Pancreas (tissue), 10 donors: Measurements from ENCODE around the gene TNFSF13. TPM values are rescaled to one million over a fixed set of nuclear protein-coding genes. Genes with fewer than 3 reads are reported as not detected.

Experiments used
- ATAC-seq, 4 donors: fragments of 200-7000 bp; cut with Tn5 transposase; one replicate each; pipeline versions ENCODE4 v1.8.0 to v1.9.1; 2020; ENCODE audit warnings: mild to moderate bottlenecking in 4 of 4, moderate library complexity in 4 of 4
- DNase-seq, 6 donors: peaks; one replicate each; pipeline ENCODE4 v3.0.0-alpha.2; 2020
- FAIRE-seq: peaks from 2 replicates; lab custom pipeline; 2012; peaks lifted over from hg19 to GRCh38; lab: Jason Lieb, UNC
- H3K27ac ChIP-seq, 4 donors: fragments of 200-600 bp; sonication (generic); 1 replicate in 3 of 4; 2 replicates in 1 of 4; pipeline versions ENCODE4 v1.5.0 to v1.8.0; 2020
- H3K27me3 ChIP-seq, 4 donors: fragments of 200-600 bp; one replicate each; pipeline ENCODE4 v1.8.0; 2021
- H3K36me3 ChIP-seq, 3 donors: fragments of 200-600 bp; sonication (generic) in 1 of 3; one replicate each; pipeline versions ENCODE4 v1.5.0 to v1.8.0; 2020 to 2021
- H3K4me1 ChIP-seq, 3 donors: fragments of 200-600 bp; one replicate each; pipeline ENCODE4 v1.8.0; 2021
- H3K4me3 ChIP-seq, 4 donors: fragments of 200-600 bp; sonication (generic) in 2 of 4; one replicate each; pipeline versions ENCODE4 v1.5.0 to v1.8.0; 2020 to 2021
- H3K9me3 ChIP-seq, 4 donors: fragments of 200-600 bp; one replicate each; pipeline ENCODE4 v1.8.0; 2021
- WGBS, 2 donors: extraction: QIAGEN DNeasy Blood & Tissue Kit; methylation state at CpG; one replicate each; pipeline ENCODE4 v1.1.7; 2013; 5-methylcytosine and 5-hydroxymethylcytosine counted together
- intact Hi-C, 3 donors: fragments of 100-400 bp; cut with DNase I; formaldehyde crosslinking; loops; one replicate each; pipeline versions ENCODE4 v1.11.1 to v1.14.2; 2022
- polyA plus RNA-seq, 2 donors: library from polyadenylated mRNA; stranded (reverse); fragments of 200-250 nt; gene quantifications; one replicate each; pipeline ENCODE4 v1.2.3, GENCODE V29; 2013
- total RNA-seq, 6 donors: library from RNA; stranded (reverse); fragmentation: NEBNext Ultra II Directional in 4 of 6; extraction: Animal tissue kit (Norgen Biotek cat#: 25700) in 4 of 6; gene quantifications; one replicate each; pipeline versions ENCODE4 v1.2.1 to v1.2.4, GENCODE V29; 2021 to 2023
- TF ChIP-seq, protein P1 (sequence below), 4 donors: fragments of 200-600 bp; sonication (generic) in 3 of 4; IDR thresholded peaks; one replicate each; pipeline versions ENCODE4 v1.5.0 to v1.8.0; 2021; ENCODE audit warnings: antibody characterized with exemption in 4 of 4
- donor health status: healthy with polysubstance abuse.
- donor health status: DM: no; HTN: no; CAD: no; lungs with moderate emphysema.
- donor health status: DM: no; HTN: no; CAD: no.
- donor health status: control.
- donor health status: control.
- donor health status: Bipolar disorder and iron deficiency.
- donor health status: DM: yes; HTN: yes; CAD: no.
- donor health status: DM: no; HTN: no; CAD: no.
- donor health status: DM: no; HTN: no; CAD: no.
- donor health status: DM: yes; HTN: yes; CAD: no.

The TNFSF13 gene
- total and polyA plus RNA-seq, 8 donors = 10.5 to 31.2 (median 15.9) TPM

DNA sequence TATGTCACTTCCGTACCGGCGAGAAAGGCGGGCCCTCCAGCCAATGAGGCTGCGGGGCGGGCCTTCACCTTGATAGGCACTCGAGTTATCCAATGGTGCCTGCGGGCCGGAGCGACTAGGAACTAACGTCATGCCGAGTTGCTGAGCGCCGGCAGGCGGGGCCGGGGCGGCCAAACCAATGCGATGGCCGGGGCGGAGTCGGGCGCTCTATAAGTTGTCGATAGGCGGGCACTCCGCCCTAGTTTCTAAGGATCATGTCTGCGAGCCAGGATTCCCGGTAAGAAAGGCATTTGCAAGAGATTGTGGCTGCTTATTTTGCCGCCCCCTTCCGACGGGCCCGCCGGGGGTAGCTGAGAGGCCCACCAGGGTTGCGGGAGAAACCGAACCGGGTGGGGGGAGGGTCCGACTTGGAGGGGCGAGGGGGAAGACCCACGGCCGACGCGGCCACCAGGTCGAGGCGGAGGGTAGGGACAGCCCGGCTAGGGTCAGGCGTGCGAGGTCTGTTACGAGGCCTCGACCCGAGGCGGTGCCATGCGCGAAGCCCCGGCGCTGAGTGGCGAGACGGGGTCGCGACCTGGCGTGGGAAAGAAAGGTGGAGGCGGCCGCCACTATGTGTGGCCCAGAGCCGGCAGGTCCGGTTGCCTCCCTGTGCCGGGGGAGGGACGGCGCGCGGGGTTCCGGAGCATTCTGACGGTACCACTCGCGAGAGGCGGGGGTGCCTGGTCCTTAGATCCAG, 14.2 kb downstream of the TNFSF13 start:
- 1% methylated on average over 73 of the region's 73 CpGs for WGBS, 2 donors
- TF ChIP-seq, protein P1, sequence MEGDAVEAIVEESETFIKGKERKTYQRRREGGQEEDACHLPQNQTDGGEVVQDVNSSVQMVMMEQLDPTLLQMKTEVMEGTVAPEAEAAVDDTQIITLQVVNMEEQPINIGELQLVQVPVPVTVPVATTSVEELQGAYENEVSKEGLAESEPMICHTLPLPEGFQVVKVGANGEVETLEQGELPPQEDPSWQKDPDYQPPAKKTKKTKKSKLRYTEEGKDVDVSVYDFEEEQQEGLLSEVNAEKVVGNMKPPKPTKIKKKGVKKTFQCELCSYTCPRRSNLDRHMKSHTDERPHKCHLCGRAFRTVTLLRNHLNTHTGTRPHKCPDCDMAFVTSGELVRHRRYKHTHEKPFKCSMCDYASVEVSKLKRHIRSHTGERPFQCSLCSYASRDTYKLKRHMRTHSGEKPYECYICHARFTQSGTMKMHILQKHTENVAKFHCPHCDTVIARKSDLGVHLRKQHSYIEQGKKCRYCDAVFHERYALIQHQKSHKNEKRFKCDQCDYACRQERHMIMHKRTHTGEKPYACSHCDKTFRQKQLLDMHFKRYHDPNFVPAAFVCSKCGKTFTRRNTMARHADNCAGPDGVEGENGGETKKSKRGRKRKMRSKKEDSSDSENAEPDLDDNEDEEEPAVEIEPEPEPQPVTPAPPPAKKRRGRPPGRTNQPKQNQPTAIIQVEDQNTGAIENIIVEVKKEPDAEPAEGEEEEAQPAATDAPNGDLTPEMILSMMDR (IDR thresholded peaks at IDR 0.05) = no peak
- no peaks in the 10 kb centered on the region for H3K9me3 ChIP-seq
- H3K36me3 ChIP-seq = peaks cover 19 to 48% (median 45%) of the 10 kb centered on the region in 3 donors
- DNase-seq = peak; percentile 98 to 100 (median 100)
- intact Hi-C loops = no loop called here
- peak; percentile 88 to 95 (median 88) for ATAC-seq
- H3K4me3 ChIP-seq = peak overlapping the region; percentile 84 to 99 (median 93)
- H3K27me3 ChIP-seq = no peaks in the 10 kb centered on the region
- peak; percentile 97 for FAIRE-seq
- peak overlapping the region; percentile 82 to 95 (median 92) for H3K27ac ChIP-seq
- peaks cover 7 to 29% (median 10%) of the 10 kb centered on the region in 3 donors for H3K4me1 ChIP-seq

DNA sequence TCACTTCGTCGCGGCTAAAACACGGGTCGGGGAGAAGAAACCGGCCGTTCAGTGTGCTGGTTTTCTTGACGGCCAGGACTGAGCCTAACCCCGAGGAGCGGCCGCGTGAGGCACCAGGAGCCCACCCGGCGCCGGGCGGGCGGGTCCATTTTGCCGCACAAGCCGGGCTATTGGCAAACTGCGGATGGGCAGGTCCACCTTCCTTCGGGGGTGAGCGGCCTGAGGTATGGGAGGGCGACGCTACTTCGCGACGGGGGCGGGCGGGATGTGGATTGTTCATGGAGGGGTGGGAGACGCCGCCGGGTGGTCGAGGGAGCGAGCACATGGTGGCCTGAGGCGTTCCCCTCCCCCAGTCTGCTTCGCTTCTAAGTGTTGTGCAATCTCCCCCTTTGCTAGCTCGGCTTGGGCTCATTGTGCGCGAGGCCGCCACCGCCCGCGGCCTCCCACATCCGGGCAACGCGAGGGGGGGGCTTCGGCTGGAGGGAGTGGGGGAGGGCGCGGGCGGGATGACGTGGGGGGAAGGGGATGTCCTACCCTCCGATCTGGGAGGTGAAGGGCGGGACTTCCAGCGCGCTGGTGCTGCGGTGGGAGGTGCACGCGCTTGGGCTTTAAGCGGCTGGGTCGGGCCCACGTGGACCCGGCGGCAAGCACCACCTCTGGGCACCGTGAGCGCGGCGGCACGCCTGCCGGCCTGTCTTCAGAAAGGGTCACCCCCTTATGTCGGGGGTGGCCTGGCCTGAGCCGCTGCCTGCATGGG, 15.0 kb downstream of the TNFSF13 start:
- 0 to 1% methylated on average over 54 to 71 of the region's 71 CpGs for WGBS, 2 donors
- no peaks in the 10 kb centered on the region for H3K9me3 ChIP-seq
- H3K27me3 ChIP-seq = no peaks in the 10 kb centered on the region
- peak overlapping the region; percentile 84 to 99 (median 93) for H3K4me3 ChIP-seq
- peaks cover 23 to 54% (median 50%) of the 10 kb centered on the region in 3 donors for H3K36me3 ChIP-seq
- peaks cover 7 to 30% (median 10%) of the 10 kb centered on the region in 3 donors for H3K4me1 ChIP-seq
- peak overlapping the region; percentile 82 to 95 (median 92) for H3K27ac ChIP-seq
- TF ChIP-seq, protein P1 (IDR thresholded peaks at IDR 0.05) = no peak
- ATAC-seq (peak; percentile 64 to 74 (median 68)), FAIRE-seq (no peak), DNase-seq (peak; percentile 85 to 94 (median 87))
- intact Hi-C loops = no loop called here

DNA sequence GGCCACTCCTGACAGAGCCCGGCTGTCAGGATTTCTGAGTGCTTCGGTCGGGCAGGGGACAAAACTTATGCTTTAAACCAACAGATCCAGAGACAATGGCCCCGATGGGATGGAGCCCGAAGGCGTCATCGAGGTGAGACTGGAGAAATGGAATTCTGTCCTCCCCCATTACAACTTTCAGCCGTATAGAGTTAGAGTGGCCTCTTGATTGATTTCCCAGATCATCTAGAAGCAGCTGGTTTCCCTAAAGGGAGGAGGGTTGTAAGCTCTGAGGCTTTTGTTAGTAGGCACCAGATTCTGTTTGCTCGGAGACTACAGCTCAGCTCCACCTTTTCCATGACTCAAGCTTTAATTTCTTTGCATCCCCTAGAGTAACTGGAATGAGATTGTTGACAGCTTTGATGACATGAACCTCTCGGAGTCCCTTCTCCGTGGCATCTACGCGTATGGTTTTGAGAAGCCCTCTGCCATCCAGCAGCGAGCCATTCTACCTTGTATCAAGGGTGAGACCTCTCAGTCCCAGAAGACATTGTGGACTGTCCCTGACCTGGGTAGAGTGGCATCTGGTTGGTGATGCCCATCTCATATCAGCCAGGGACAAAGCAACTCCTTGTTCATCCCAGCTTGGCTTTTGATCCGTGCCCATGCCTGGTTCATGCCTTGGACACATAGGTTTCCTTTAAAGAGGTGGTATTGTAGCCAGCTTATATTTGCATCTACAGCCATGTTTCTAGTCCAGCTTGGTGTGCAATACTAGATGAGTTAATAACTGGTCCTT, 15.8 kb downstream of the TNFSF13 start:
- Histone ChIP-seq H3K27me3 (no peaks in the 10 kb centered on the region), H3K4me1 (peaks cover 7 to 30% (median 10%) of the 10 kb centered on the region in 3 donors), H3K27ac (peak overlapping the region; percentile 82 to 95 (median 92)), H3K36me3 (peaks cover 23 to 54% (median 50%) of the 10 kb centered on the region in 3 donors), H3K9me3 (no peaks in the 10 kb centered on the region), H3K4me3 (peak overlapping the region; percentile 84 to 99 (median 93))
- DNase-seq (no peak), FAIRE-seq (no peak), ATAC-seq (no peak)
- intact Hi-C loops = no loop called here
- TF ChIP-seq, protein P1 (IDR thresholded peaks at IDR 0.05) = no peak
- 20 to 24% methylated on average over 15 of the region's 15 CpGs for WGBS, 2 donors

DNA sequence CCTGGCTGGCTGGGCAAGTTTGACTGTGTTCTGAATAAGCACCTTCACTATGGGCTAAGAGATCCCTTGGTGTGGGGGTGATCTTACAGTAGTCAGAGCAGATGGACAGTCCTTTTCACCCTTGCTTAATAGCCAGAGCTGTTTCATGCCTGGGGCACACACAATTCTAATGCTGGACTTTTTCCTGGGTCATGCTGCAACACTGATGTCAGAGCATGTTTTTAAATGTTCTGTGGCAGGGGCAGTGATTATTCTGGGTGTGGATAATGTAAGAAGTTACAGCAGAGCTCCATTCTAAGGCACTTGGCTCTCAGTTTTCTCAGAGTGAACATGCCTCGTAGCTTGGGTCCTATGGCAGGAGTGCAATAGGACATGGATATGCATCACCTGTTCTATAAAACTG, 16.9 kb downstream of the TNFSF13 start:
- WGBS, 2 donors = 63 to 91% methylated on average over 1 of the region's 1 CpG
- H3K36me3 ChIP-seq = peaks cover 23 to 48% (median 46%) of the 10 kb centered on the region in 3 donors
- peak overlapping the region in 1 of 4 donors; percentile 88 for H3K4me3 ChIP-seq
- H3K9me3 ChIP-seq = no peaks in the 10 kb centered on the region
- intact Hi-C loops = no loop called here
- H3K27ac ChIP-seq = no peak overlapping the region
- peaks cover 7 to 36% (median 10%) of the 10 kb centered on the region in 3 donors for H3K4me1 ChIP-seq
- FAIRE-seq = no peak
- DNase-seq = no peak
- H3K27me3 ChIP-seq = no peaks in the 10 kb centered on the region
- TF ChIP-seq, protein P1 (IDR thresholded peaks at IDR 0.05) = no peak
- ATAC-seq = no peak
